Endothelial cell of umbilical vein (primary cell): ENCODE data around the gene CTDSPL.

ENCODE experiments used
- EZH2 ChIP-seq: IDR thresholded peaks from 2 replicates; pipeline ENCODE4 v1.6.1; 2012; ENCODE audit warnings: borderline replicate concordance, low read depth, mild to moderate bottlenecking, moderate library complexity, low read length, inconsistent platforms; ENCODE audit not compliant: severe bottlenecking
- FOS ChIP-seq: IDR thresholded peaks from 2 replicates; pipeline ENCODE4 v1.6.1; 2011; ENCODE audit warnings: mild to moderate bottlenecking, low read length, moderate library complexity, borderline replicate concordance; ENCODE audit not compliant: insufficient read depth
- JUN ChIP-seq: IDR thresholded peaks from 2 replicates; pipeline ENCODE4 v1.6.1; 2011; ENCODE audit warnings: borderline replicate concordance, low read depth; ENCODE audit not compliant: insufficient read length, insufficient read depth
- MAX ChIP-seq: IDR thresholded peaks from 2 replicates; pipeline ENCODE4 v1.6.1; 2011; ENCODE audit not compliant: insufficient read depth, insufficient read length
- MYC ChIP-seq: IDR thresholded peaks from one replicate; pipeline ENCODE4 v1.6.1; 2011; ENCODE audit warnings: mild to moderate bottlenecking, low read depth, low read length
- POLR2A ChIP-seq: IDR thresholded peaks from 2 replicates; pipeline ENCODE4 v1.6.1; 2012; ENCODE audit warnings: low read depth, mild to moderate bottlenecking, control low read depth, low read length
- POLR2AphosphoS5 ChIP-seq: IDR thresholded peaks from 2 replicates; pipeline ENCODE4 v1.6.1; 2012; ENCODE audit warnings: low read depth, mild to moderate bottlenecking, control low read depth, low read length, moderate library complexity; ENCODE audit not compliant: insufficient read depth
- TF ChIP-seq, protein P1 (sequence below), 2 donors: IDR thresholded peaks; 1 replicate in 1 of 2; 2 replicates in 1 of 2; pipeline ENCODE4 v1.5.1; 2011; ENCODE audit warnings: low read length in 2 of 2, mild to moderate bottlenecking in 2 of 2, moderate library complexity in 2 of 2, control low read depth in 1 of 2, inconsistent platforms in 1 of 2, low read depth in 1 of 2; ENCODE audit not compliant: insufficient read depth in 1 of 2; ENCODE audit errors: extremely low read depth in 1 of 2

GRCh38 chr3:37970802-37971201 lies 109.1 kb downstream of the CTDSPL start:
- TF ChIP-seq MAX, result no peak
- TF ChIP-seq, protein P1, sequence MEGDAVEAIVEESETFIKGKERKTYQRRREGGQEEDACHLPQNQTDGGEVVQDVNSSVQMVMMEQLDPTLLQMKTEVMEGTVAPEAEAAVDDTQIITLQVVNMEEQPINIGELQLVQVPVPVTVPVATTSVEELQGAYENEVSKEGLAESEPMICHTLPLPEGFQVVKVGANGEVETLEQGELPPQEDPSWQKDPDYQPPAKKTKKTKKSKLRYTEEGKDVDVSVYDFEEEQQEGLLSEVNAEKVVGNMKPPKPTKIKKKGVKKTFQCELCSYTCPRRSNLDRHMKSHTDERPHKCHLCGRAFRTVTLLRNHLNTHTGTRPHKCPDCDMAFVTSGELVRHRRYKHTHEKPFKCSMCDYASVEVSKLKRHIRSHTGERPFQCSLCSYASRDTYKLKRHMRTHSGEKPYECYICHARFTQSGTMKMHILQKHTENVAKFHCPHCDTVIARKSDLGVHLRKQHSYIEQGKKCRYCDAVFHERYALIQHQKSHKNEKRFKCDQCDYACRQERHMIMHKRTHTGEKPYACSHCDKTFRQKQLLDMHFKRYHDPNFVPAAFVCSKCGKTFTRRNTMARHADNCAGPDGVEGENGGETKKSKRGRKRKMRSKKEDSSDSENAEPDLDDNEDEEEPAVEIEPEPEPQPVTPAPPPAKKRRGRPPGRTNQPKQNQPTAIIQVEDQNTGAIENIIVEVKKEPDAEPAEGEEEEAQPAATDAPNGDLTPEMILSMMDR (IDR thresholded peaks at IDR 0.05; ENCODE audit: extremely low read depth in 1 of 2, insufficient read depth in 1 of 2, low read depth in 1 of 2, low read length in 2 of 2), result no peak
- no peak for TF ChIP-seq JUN
- TF ChIP-seq POLR2A, result no peak
- no peak for TF ChIP-seq POLR2AphosphoS5
- TF ChIP-seq EZH2, result no peak
- no peak for TF ChIP-seq FOS
- no peak for TF ChIP-seq MYC
